ENCODE results near the gene CAPN5.
A peak's percentile ranks its signal among the peaks of the same experiment; 100 is the strongest.

Gene CAPN5

DNA sequence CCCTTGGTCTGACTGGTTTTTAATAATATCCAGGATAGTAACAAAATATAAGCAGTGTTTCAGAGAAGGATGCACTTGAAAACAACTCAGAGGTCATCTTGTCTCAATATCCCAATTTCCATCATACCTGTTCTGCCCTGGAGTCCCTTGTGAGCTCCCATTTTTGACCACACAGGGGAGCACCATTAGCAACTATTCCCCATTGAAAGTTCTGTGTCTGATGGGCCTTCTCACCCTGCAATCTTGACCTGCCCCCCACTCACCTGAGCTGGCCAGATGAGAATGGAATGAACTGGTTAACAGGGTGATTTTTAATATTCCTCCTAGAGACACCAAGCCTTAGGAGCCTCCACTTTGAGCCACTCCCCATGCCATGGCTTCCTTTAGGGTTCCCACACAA is 3.8 kb upstream of the CAPN5 start:
- H3K27ac ChIP-seq (ENCODE audit: low read depth, low read length): no peak overlapping the region
- no peaks in the 10 kb centered on the region for H3K9me3 ChIP-seq (ENCODE audit: control insufficient read depth in 1 of 2, low read length in 2 of 2)
- no peaks in the 10 kb centered on the region for H3K27me3 ChIP-seq (ENCODE audit: control insufficient read depth in 1 of 2, insufficient read depth in 2 of 2, low read length in 2 of 2)
- H3K4me3 ChIP-seq (ENCODE audit: low read depth in 1 of 2, low read length in 2 of 2): no peak overlapping the region
- H3K4me1 ChIP-seq (ENCODE audit: control insufficient read depth in 1 of 2, insufficient read depth in 2 of 2, low read length in 2 of 2): peaks cover 34 to 39% of the 10 kb centered on the region in 2 donors
- no peak overlapping the region for H3K9ac ChIP-seq (ENCODE audit: low read depth in 1 of 2, low read length in 2 of 2)
- no peaks in the 10 kb centered on the region for H3K36me3 ChIP-seq (ENCODE audit: control insufficient read depth in 1 of 2, insufficient read depth in 2 of 2, low read length in 2 of 2)

DNA sequence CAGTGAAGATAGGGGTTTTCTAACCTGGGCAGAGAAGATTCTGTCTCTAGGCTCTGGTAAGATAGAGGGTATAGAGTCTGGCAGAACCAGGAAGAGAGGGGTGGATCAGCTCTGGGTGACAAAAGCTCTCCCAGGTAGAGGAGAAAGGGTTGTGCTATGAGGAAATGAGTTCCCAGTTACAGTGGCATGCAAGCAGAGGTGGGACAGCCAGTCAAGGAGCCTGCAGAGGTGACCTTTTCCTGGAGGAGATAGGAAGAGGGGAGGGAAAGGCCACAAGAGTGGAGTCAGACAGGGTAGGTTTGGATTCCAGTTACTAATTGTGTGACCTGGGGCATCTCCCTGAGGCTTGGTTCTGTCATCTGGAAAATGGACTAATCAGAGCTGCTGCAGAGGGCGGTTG is 3.4 kb upstream of the CAPN5 start:
- no peaks in the 10 kb centered on the region for H3K27me3 ChIP-seq (ENCODE audit: control insufficient read depth in 1 of 2, insufficient read depth in 2 of 2, low read length in 2 of 2)
- H3K4me1 ChIP-seq (ENCODE audit: control insufficient read depth in 1 of 2, insufficient read depth in 2 of 2, low read length in 2 of 2): peaks cover 39 to 44% of the 10 kb centered on the region in 2 donors
- no peak overlapping the region for H3K9ac ChIP-seq (ENCODE audit: low read depth in 1 of 2, low read length in 2 of 2)
- no peak overlapping the region for H3K4me3 ChIP-seq (ENCODE audit: low read depth in 1 of 2, low read length in 2 of 2)
- H3K36me3 ChIP-seq (ENCODE audit: control insufficient read depth in 1 of 2, insufficient read depth in 2 of 2, low read length in 2 of 2): no peaks in the 10 kb centered on the region
- no peaks in the 10 kb centered on the region for H3K9me3 ChIP-seq (ENCODE audit: control insufficient read depth in 1 of 2, low read length in 2 of 2)
- H3K27ac ChIP-seq (ENCODE audit: low read depth, low read length): no peak overlapping the region

DNA sequence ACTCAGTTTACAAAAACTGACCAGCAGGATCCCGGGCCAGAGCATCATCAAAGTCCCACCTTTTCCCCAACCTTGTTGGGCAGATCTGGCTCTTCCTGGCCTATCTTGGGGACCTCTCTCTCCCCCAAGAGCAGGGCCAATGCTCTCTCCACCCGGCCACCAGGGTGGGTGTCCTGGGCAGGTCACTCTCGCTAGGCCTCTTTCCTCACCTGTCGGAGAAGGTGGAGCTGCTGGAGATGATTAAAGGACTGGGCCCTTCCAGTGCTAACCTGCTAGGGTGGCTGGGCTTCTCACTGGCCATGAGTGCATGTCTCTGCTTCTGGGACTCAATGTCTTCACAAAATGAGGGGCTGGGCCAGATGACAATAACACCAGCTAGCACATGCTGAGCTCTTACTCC is 2.9 kb upstream of the CAPN5 start:
- Histone ChIP-seq H3K9ac (ENCODE audit: low read depth in 1 of 2, low read length in 2 of 2) (no peak overlapping the region), H3K27me3 (ENCODE audit: control insufficient read depth in 1 of 2, insufficient read depth in 2 of 2, low read length in 2 of 2) (no peaks in the 10 kb centered on the region), H3K4me1 (ENCODE audit: control insufficient read depth in 1 of 2, insufficient read depth in 2 of 2, low read length in 2 of 2) (peaks cover 44 to 48% of the 10 kb centered on the region in 2 donors), H3K36me3 (ENCODE audit: control insufficient read depth in 1 of 2, insufficient read depth in 2 of 2, low read length in 2 of 2) (no peaks in the 10 kb centered on the region), H3K9me3 (ENCODE audit: control insufficient read depth in 1 of 2, low read length in 2 of 2) (no peaks in the 10 kb centered on the region), H3K27ac (ENCODE audit: low read depth, low read length) (no peak overlapping the region), H3K4me3 (ENCODE audit: low read depth in 1 of 2, low read length in 2 of 2) (no peak overlapping the region)

DNA sequence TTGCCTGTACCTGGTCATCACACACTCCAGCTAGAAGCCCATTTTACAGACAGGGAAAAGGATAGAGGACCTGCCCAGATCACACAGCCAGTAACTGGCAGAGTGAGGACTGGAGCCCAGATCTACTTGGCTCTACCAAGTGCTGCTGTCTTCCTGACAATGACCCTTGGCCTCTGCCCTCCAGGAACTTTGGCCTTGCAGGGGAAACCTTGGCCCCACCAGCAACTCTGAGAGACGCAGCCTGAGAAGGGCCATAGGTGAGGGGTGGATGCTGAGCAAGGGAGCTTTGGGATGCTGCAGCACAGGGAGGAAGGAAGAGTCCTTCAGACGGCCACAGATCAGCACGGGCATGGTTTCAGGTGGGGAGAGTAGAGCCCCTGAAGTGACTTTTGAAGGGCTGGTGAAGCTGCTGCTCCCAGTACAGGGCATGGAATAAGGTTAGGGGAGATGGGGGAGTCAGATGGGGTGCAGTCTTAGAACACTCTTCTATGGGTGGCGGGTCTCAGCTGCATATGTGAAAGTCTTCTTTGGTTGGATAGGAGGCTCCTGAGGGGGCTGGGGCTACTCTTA is 2.0 kb upstream of the CAPN5 start:
- H3K27me3 ChIP-seq (ENCODE audit: control insufficient read depth in 1 of 2, insufficient read depth in 2 of 2, low read length in 2 of 2): no peaks in the 10 kb centered on the region
- no peaks in the 10 kb centered on the region for H3K36me3 ChIP-seq (ENCODE audit: control insufficient read depth in 1 of 2, insufficient read depth in 2 of 2, low read length in 2 of 2)
- no peaks in the 10 kb centered on the region for H3K9me3 ChIP-seq (ENCODE audit: control insufficient read depth in 1 of 2, low read length in 2 of 2)
- no peak overlapping the region for H3K27ac ChIP-seq (ENCODE audit: low read depth, low read length)
- H3K4me3 ChIP-seq (ENCODE audit: low read depth in 1 of 2, low read length in 2 of 2): no peak overlapping the region
- H3K9ac ChIP-seq (ENCODE audit: low read depth in 1 of 2, low read length in 2 of 2): no peak overlapping the region
- H3K4me1 ChIP-seq (ENCODE audit: control insufficient read depth in 1 of 2, insufficient read depth in 2 of 2, low read length in 2 of 2): peaks cover 52 to 57% of the 10 kb centered on the region in 2 donors

DNA sequence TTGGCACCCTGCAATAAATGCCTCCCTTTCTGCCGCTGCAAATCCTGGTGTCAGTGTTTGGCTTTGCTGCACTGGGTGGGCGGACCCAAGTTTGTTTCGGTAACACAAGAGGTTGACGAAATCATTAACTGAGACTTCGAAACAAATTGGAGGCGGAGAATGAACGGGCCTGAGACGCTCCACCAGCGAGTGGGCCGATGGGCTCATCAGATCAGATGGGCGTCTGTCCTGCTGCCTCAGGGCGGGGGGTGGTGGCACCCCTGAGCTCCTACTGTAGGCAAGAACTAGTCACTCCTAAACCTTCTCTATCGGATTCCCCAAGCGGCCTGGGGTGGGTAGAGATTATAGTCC is 918 bp upstream of the CAPN5 start:
- Histone ChIP-seq H3K9ac (ENCODE audit: low read depth in 1 of 2, low read length in 2 of 2) (peak overlapping the region; percentile 79 to 85), H3K27ac (ENCODE audit: low read depth, low read length) (peak overlapping the region; percentile 92), H3K27me3 (ENCODE audit: control insufficient read depth in 1 of 2, insufficient read depth in 2 of 2, low read length in 2 of 2) (no peaks in the 10 kb centered on the region), H3K4me3 (ENCODE audit: low read depth in 1 of 2, low read length in 2 of 2) (peak overlapping the region; percentile 78 to 81), H3K36me3 (ENCODE audit: control insufficient read depth in 1 of 2, insufficient read depth in 2 of 2, low read length in 2 of 2) (peaks cover 0 to 3% of the 10 kb centered on the region in 2 donors), H3K9me3 (ENCODE audit: control insufficient read depth in 1 of 2, low read length in 2 of 2) (no peaks in the 10 kb centered on the region), H3K4me1 (ENCODE audit: control insufficient read depth in 1 of 2, insufficient read depth in 2 of 2, low read length in 2 of 2) (peaks cover 64% of the 10 kb centered on the region in 2 donors)

DNA sequence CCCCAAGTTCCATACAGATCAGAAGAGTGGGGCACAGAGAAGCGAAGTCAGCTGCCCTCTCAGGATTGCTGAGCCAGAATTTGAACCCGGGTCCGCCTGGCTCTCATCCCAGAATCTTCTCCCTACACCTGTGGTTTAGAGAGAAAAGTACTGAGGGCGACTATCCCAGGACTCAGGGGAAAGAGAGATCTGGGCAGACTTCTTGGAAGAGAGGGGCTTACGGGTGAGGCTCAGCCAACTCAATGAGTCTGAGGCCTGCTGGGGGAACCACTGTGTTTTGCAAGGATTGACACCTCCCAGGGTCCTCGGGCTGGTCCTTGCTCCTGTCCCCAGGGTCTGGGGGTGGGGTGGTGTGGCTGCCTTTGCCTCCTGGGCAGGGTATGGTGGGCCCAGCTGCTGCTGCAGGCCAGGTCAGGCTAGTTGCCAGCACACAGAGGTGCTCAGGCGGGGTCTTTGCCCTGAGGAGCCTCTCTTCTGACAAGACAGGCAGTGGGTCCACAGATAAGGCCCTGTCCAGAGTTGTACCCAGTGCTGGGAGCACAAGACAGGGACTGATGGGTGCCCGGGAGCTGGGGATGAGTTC is 1.2 kb downstream of the CAPN5 start:
- no peaks in the 10 kb centered on the region for H3K27me3 ChIP-seq (ENCODE audit: control insufficient read depth in 1 of 2, insufficient read depth in 2 of 2, low read length in 2 of 2)
- H3K9me3 ChIP-seq (ENCODE audit: control insufficient read depth in 1 of 2, low read length in 2 of 2): no peaks in the 10 kb centered on the region
- peak overlapping the region; percentile 79 to 87 for H3K9ac ChIP-seq (ENCODE audit: low read depth in 1 of 2, low read length in 2 of 2)
- H3K4me3 ChIP-seq (ENCODE audit: low read depth in 1 of 2, low read length in 2 of 2): peak overlapping the region; percentile 77 to 81
- H3K36me3 ChIP-seq (ENCODE audit: control insufficient read depth in 1 of 2, insufficient read depth in 2 of 2, low read length in 2 of 2): peaks cover 0 to 3% of the 10 kb centered on the region in 2 donors
- peaks cover 80 to 84% of the 10 kb centered on the region in 2 donors for H3K4me1 ChIP-seq (ENCODE audit: control insufficient read depth in 1 of 2, insufficient read depth in 2 of 2, low read length in 2 of 2)
- H3K27ac ChIP-seq (ENCODE audit: low read depth, low read length): no peak overlapping the region

DNA sequence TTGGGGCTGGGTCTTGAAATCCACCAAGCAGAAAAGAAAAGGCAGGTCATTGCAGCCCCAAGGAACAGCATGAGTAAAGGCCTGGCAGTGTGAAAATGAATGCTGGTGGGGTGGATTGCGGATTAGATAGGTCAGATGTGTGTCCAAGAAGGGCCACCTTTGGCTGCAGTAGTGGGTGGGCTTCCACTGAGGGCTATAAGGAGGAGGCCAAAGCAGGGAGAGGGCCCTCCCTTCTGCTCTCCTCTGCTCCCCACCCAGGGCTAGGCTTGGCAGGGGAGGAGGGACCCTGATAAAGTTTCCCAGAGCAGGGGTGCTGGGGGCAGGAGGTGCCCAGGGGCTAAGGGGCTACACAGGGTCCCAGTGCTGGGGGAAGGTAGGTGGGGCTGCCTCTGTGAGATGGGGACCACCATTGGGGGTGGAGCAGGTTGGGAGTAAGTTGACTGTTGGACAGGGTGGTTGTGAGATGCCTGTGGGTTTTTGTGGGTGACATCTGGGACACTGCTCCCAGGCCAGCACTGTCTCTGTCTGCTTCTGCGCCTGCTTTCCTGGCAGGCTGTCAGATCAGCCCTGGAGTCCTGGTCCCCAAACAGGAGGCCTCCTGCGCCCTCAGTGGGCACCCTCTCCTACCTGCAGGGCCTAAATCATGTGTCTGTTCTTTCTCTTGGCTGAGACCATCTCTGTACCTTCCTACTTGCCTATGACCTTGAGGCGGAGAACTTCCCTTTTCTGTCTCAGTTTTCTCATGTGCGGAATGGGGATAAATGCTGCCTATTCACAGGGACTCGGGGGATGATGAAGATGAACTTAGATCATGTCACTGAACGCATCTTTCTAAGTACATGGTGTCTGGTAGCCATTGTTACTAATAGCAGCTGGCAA is 1.9 kb downstream of the CAPN5 start:
- Histone ChIP-seq H3K4me3 (ENCODE audit: low read depth in 1 of 2, low read length in 2 of 2) (peak overlapping the region; percentile 77 to 81), H3K9ac (ENCODE audit: low read depth in 1 of 2, low read length in 2 of 2) (peak overlapping the region; percentile 79 to 87), H3K27ac (ENCODE audit: low read depth, low read length) (no peak overlapping the region), H3K4me1 (ENCODE audit: control insufficient read depth in 1 of 2, insufficient read depth in 2 of 2, low read length in 2 of 2) (peaks cover 80 to 84% of the 10 kb centered on the region in 2 donors), H3K27me3 (ENCODE audit: control insufficient read depth in 1 of 2, insufficient read depth in 2 of 2, low read length in 2 of 2) (no peaks in the 10 kb centered on the region), H3K9me3 (ENCODE audit: control insufficient read depth in 1 of 2, low read length in 2 of 2) (no peaks in the 10 kb centered on the region), H3K36me3 (ENCODE audit: control insufficient read depth in 1 of 2, insufficient read depth in 2 of 2, low read length in 2 of 2) (peaks cover 0 to 3% of the 10 kb centered on the region in 2 donors)

DNA sequence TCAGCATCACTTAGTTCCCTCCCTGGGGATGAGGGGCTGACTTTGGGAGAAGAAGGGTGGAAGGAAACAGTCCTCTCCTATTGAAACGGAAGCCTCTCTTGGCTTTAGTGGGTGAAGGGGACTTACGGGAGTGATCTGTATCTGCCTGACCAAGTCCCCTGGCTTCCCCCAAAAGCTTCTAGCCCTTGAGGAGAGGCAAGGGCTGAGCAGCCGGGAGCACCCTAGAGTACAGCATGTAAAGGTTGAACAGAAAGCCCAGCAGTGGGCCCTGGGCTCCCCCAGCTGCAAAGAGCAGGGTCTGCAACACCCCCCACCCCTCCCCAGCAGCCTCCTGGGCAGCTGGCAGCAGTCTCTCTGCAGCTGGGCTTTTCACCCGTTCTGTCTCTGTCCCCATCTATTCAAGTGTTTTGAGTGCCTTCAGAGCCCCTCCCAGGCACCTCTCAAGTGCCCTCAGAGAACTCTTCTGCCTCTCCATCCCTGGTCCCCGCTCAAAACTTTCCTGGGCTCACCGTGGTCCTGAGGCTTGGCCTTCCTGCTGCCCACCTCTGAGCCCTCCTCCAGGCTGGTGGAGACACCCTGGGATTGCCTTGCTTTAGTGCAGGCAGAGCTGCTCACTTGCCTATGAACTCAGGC is 2.7 kb downstream of the CAPN5 start:
- Histone ChIP-seq H3K36me3 (ENCODE audit: control insufficient read depth in 1 of 2, insufficient read depth in 2 of 2, low read length in 2 of 2) (peaks cover 0 to 3% of the 10 kb centered on the region in 2 donors), H3K4me1 (ENCODE audit: control insufficient read depth in 1 of 2, insufficient read depth in 2 of 2, low read length in 2 of 2) (peaks cover 85% of the 10 kb centered on the region in 2 donors), H3K9ac (ENCODE audit: low read depth in 1 of 2, low read length in 2 of 2) (peak overlapping the region; percentile 79 to 87), H3K27me3 (ENCODE audit: control insufficient read depth in 1 of 2, insufficient read depth in 2 of 2, low read length in 2 of 2) (no peaks in the 10 kb centered on the region), H3K27ac (ENCODE audit: low read depth, low read length) (no peak overlapping the region), H3K4me3 (ENCODE audit: low read depth in 1 of 2, low read length in 2 of 2) (peak overlapping the region; percentile 77 to 81), H3K9me3 (ENCODE audit: control insufficient read depth in 1 of 2, low read length in 2 of 2) (no peaks in the 10 kb centered on the region)

- peaks cover 85% of the 10 kb centered on the region in 2 donors for H3K4me1 ChIP-seq (ENCODE audit: control insufficient read depth in 1 of 2, insufficient read depth in 2 of 2, low read length in 2 of 2)
- no peak overlapping the region for H3K27ac ChIP-seq (ENCODE audit: low read depth, low read length)
- no peaks in the 10 kb centered on the region for H3K9me3 ChIP-seq (ENCODE audit: control insufficient read depth in 1 of 2, low read length in 2 of 2)
- peak overlapping the region; percentile 30 to 79 for H3K9ac ChIP-seq (ENCODE audit: low read depth in 1 of 2, low read length in 2 of 2)
- H3K36me3 ChIP-seq (ENCODE audit: control insufficient read depth in 1 of 2, insufficient read depth in 2 of 2, low read length in 2 of 2): peaks cover 0 to 3% of the 10 kb centered on the region in 2 donors
- no peaks in the 10 kb centered on the region for H3K27me3 ChIP-seq (ENCODE audit: control insufficient read depth in 1 of 2, insufficient read depth in 2 of 2, low read length in 2 of 2)
- peak overlapping the region in 1 of 2 donors; percentile 77 for H3K4me3 ChIP-seq (ENCODE audit: low read depth in 1 of 2, low read length in 2 of 2)
Observed at GRCh38 chr11:77069969-77070582, 3.3 kb downstream of the CAPN5 start.
